Liver (tissue), 9 donors: ENCODE results near the gene TMEM178B. TPM values are rescaled to one million over a fixed set of nuclear protein-coding genes. Genes with fewer than 3 reads are reported as not detected.

Source experiments
- DNase-seq: peaks from one replicate; pipeline ENCODE4 v3.0.0-alpha.2; 2017; ENCODE audit warnings: low spot score
- H3K27ac ChIP-seq, 2 donors: one replicate each; pipeline ENCODE4 v1.7.0; 2013; ENCODE audit warnings: inconsistent platforms in 2 of 2, low read length in 2 of 2, control low read depth in 1 of 2, low read depth in 1 of 2, mild to moderate bottlenecking in 1 of 2
- H3K27me3 ChIP-seq, 4 donors: one replicate each; pipeline versions ENCODE4 v1.6.1 to v1.7.0; 2013; ENCODE audit warnings: low read length in 3 of 4, inconsistent platforms in 1 of 4, mild to moderate bottlenecking in 1 of 4, moderate library complexity in 1 of 4; ENCODE audit not compliant: control insufficient read depth in 4 of 4, insufficient read depth in 4 of 4
- H3K36me3 ChIP-seq, 4 donors: one replicate each; pipeline versions ENCODE4 v1.6.1 to v1.7.0; 2013; ENCODE audit warnings: low read length in 3 of 4, mild to moderate bottlenecking in 3 of 4, low read depth in 1 of 4, moderate library complexity in 1 of 4; ENCODE audit not compliant: control insufficient read depth in 4 of 4, insufficient read depth in 3 of 4
- H3K4me1 ChIP-seq, 4 donors: one replicate each; pipeline versions ENCODE4 v1.6.1 to v1.7.0; 2013; ENCODE audit warnings: low read length in 3 of 4, mild to moderate bottlenecking in 3 of 4, moderate library complexity in 1 of 4; ENCODE audit not compliant: control insufficient read depth in 4 of 4, insufficient read depth in 4 of 4
- H3K4me3 ChIP-seq, 3 donors: one replicate each; pipeline versions ENCODE4 v1.6.1 to v1.7.0; 2013; ENCODE audit warnings: low read length in 3 of 3, control low read depth in 1 of 3, low read depth in 1 of 3, mild to moderate bottlenecking in 1 of 3
- H3K9ac ChIP-seq, 2 donors: one replicate each; pipeline ENCODE4 v1.7.0; 2013; ENCODE audit warnings: low read length in 2 of 2, mild to moderate bottlenecking in 2 of 2, moderate library complexity in 2 of 2, control low read depth in 1 of 2, low read depth in 1 of 2
- H3K9me3 ChIP-seq, 4 donors: one replicate each; pipeline versions ENCODE4 v1.6.1 to v1.7.0; 2013; ENCODE audit warnings: low read length in 3 of 4; ENCODE audit not compliant: control insufficient read depth in 4 of 4
- EGR1 ChIP-seq, 2 donors: IDR thresholded peaks; 2 replicates each; pipeline ENCODE4 v1.6.1; 2016 to 2018; ENCODE audit warnings: antibody characterized with exemption in 2 of 2, low read depth in 2 of 2
- FOXA2 ChIP-seq: IDR thresholded peaks from 2 replicates; pipeline ENCODE4 v1.6.1; 2016; ENCODE audit warnings: antibody characterized with exemption
- GABPA ChIP-seq, 2 donors: IDR thresholded peaks in 1 of 2; conservative IDR thresholded peaks in 1 of 2; 2 replicates each; pipeline ENCODE4 v1.6.1; 2016; ENCODE audit warnings: antibody characterized with exemption in 2 of 2, mild to moderate bottlenecking in 1 of 2, moderate library complexity in 1 of 2
- HNF4A ChIP-seq, 2 donors: conservative IDR thresholded peaks; 2 replicates each; pipeline ENCODE4 v1.6.1; 2016; ENCODE audit warnings: antibody characterized with exemption in 2 of 2, mild to moderate bottlenecking in 2 of 2
- HNF4G ChIP-seq: IDR thresholded peaks from 2 replicates; pipeline ENCODE4 v1.6.1; 2016; ENCODE audit warnings: antibody characterized with exemption
- NR2F2 ChIP-seq: IDR thresholded peaks from 2 replicates; pipeline ENCODE4 v1.6.1; 2016; ENCODE audit warnings: antibody characterized with exemption
- RAD21 ChIP-seq, 2 donors: IDR thresholded peaks; 2 replicates each; pipeline ENCODE4 v1.6.1; 2016; ENCODE audit warnings: antibody characterized with exemption in 2 of 2, mild to moderate bottlenecking in 2 of 2
- RXRA ChIP-seq, 2 donors: IDR thresholded peaks; 2 replicates each; pipeline ENCODE4 v1.6.1; 2017 to 2018; ENCODE audit warnings: antibody characterized with exemption in 2 of 2, mild to moderate bottlenecking in 1 of 2
- SP1 ChIP-seq: IDR thresholded peaks from 2 replicates; pipeline ENCODE4 v1.6.1; 2018; ENCODE audit warnings: antibody characterized with exemption, mild to moderate bottlenecking
- TAF1 ChIP-seq: conservative IDR thresholded peaks from 2 replicates; pipeline ENCODE4 v1.6.1; 2016; ENCODE audit warnings: antibody characterized with exemption, mild to moderate bottlenecking
- YY1 ChIP-seq: IDR thresholded peaks from 2 replicates; pipeline ENCODE4 v1.6.1; 2016; ENCODE audit warnings: antibody characterized with exemption, mild to moderate bottlenecking
- WGBS: extraction: QIAGEN DNeasy Blood & Tissue Kit; methylation state at CpG from one replicate; pipeline ENCODE4 v1.1.7; 2013; 5-methylcytosine and 5-hydroxymethylcytosine counted together
- polyA plus RNA-seq, 2 donors: library from polyadenylated mRNA; stranded (reverse) in 1 of 2; unstranded in 1 of 2; fragments of 200-250 nt in 1 of 2; fragments of >200 nt in 1 of 2; fragmentation: Nextera tagmentation in 1 of 2; extraction: Ambion mirVana in 1 of 2; gene quantifications; one replicate each; pipeline versions ENCODE4 v1.2.1 to v1.2.3, GENCODE V29; 2013 to 2015
- total RNA-seq, 2 donors: library from RNA; depleted of rRNA; stranded (reverse); fragments of >200 nt; gene quantifications; one replicate each; pipeline ENCODE4 v1.2.3, GENCODE V29; 2014
- TF ChIP-seq, protein P1 (sequence below): IDR thresholded peaks from 2 replicates; pipeline ENCODE4 v1.6.1; 2016; ENCODE audit warnings: antibody characterized with exemption
- TF ChIP-seq, protein P2 (sequence below): fragments of 150-350 bp; IDR thresholded peaks from 2 replicates; pipeline ENCODE4 v1.5.1; 2017; ENCODE audit warnings: improper control_type of control experiment, low read depth, low read length; ENCODE audit not compliant: missing input control
- TF ChIP-seq, protein P3 (sequence below): IDR thresholded peaks from 2 replicates; pipeline ENCODE4 v1.6.1; 2016; ENCODE audit warnings: antibody characterized with exemption
- TF ChIP-seq, protein P4 (sequence below): IDR thresholded peaks from 2 replicates; pipeline ENCODE4 v1.6.1; 2016; ENCODE audit warnings: antibody characterized with exemption, mild to moderate bottlenecking
- TF ChIP-seq, protein P5 (sequence below): IDR thresholded peaks from 2 replicates; pipeline ENCODE4 v1.6.1; 2016; ENCODE audit warnings: antibody characterized with exemption
- donor health status: healthy.
- donor health status: healthy.
- donor health status: healthy.
- donor health status: healthy.
- donor health status: healthy.

The TMEM178B gene
- total and polyA plus RNA-seq, 4 donors: under 0.01 to 0.02 (median under 0.01) TPM; not detected in 1

DNA sequence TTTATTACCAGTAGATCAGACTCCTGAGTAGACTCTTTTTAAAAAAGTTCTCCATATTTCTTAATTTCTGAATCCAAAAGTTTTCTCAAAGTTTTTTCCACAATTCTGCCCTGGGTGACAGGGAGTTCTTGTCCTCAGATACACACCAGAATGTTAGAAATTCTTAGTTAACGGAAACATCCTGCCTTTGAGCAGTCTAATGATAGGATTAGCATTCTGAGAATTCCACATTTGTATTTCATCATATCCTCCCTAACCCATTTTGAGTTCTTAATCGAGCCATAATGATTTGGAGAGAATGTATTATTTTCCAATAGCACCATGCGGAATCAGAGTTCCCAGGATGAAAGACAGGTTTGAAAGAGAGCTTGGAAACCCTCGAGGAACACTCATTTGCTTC is 30.2 kb upstream of the TMEM178B start:
- DNase-seq: no peak
- 82% methylated on average over 4 of the region's 4 CpGs for WGBS
- Histone ChIP-seq H3K36me3 (no peaks in the 10 kb centered on the region), H3K9me3 (no peaks in the 10 kb centered on the region), H3K9ac (no peak overlapping the region), H3K27ac (no peak overlapping the region), H3K4me3 (no peak overlapping the region), H3K4me1 (peaks cover 0 to 8% (median 3%) of the 10 kb centered on the region in 4 donors), H3K27me3 (no peaks in the 10 kb centered on the region)
- TF ChIP-seq RXRA (IDR thresholded peaks at IDR 0.05) (no peak), YY1 (no peak), GABPA (IDR thresholded peaks at IDR 0.05 in 1 of 2, conservative IDR thresholded peaks at IDR 0.05 in 1 of 2) (no peak), EGR1 (IDR thresholded peaks at IDR 0.05; ENCODE audit: low read depth in 2 of 2) (no peak)
- TF ChIP-seq, protein P1, sequence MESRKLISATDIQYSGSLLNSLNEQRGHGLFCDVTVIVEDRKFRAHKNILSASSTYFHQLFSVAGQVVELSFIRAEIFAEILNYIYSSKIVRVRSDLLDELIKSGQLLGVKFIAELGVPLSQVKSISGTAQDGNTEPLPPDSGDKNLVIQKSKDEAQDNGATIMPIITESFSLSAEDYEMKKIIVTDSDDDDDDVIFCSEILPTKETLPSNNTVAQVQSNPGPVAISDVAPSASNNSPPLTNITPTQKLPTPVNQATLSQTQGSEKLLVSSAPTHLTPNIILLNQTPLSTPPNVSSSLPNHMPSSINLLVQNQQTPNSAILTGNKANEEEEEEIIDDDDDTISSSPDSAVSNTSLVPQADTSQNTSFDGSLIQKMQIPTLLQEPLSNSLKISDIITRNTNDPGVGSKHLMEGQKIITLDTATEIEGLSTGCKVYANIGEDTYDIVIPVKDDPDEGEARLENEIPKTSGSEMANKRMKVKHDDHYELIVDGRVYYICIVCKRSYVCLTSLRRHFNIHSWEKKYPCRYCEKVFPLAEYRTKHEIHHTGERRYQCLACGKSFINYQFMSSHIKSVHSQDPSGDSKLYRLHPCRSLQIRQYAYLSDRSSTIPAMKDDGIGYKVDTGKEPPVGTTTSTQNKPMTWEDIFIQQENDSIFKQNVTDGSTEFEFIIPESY: no peak
- TF ChIP-seq, protein P2, sequence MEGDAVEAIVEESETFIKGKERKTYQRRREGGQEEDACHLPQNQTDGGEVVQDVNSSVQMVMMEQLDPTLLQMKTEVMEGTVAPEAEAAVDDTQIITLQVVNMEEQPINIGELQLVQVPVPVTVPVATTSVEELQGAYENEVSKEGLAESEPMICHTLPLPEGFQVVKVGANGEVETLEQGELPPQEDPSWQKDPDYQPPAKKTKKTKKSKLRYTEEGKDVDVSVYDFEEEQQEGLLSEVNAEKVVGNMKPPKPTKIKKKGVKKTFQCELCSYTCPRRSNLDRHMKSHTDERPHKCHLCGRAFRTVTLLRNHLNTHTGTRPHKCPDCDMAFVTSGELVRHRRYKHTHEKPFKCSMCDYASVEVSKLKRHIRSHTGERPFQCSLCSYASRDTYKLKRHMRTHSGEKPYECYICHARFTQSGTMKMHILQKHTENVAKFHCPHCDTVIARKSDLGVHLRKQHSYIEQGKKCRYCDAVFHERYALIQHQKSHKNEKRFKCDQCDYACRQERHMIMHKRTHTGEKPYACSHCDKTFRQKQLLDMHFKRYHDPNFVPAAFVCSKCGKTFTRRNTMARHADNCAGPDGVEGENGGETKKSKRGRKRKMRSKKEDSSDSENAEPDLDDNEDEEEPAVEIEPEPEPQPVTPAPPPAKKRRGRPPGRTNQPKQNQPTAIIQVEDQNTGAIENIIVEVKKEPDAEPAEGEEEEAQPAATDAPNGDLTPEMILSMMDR: no peak

DNA sequence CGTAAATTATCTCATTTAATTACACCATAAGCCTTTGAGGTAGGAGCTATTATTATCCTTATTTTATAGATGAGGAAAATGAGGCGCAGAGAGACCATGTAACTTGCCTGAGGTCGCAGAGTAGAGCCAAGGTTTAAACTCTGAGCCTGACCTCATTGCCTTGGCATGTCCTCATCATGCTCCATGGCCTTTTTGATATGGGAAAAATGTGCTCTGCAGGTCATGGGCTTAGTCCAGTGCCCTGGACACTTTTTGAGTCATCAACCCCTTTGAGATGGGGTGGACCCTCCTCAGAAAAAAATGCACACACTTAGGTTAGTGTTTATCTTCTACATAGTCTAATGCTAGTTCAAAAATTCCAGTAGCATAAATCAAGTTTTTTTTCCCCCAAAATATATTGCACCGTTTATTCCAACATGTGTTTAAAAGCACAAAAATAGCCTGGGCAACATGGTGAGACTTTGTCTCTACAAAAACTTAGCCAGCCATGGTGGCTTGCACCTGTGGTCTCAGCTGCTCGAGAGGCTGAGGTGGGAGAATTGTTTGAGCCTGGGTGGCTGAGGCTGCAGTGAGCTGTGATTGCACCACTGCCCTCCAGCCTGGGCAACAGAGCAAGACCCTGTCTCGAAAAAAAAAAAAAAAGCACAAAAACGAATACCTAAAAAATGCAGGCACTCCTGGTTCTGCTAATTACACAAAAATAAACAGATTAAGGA is 28.6 kb upstream of the TMEM178B start:
- Histone ChIP-seq H3K4me1 (peaks cover 0 to 8% (median 3%) of the 10 kb centered on the region in 4 donors), H3K36me3 (no peaks in the 10 kb centered on the region), H3K27me3 (no peaks in the 10 kb centered on the region), H3K9ac (no peak overlapping the region), H3K27ac (no peak overlapping the region), H3K9me3 (no peaks in the 10 kb centered on the region), H3K4me3 (no peak overlapping the region)
- TF ChIP-seq, protein P2: no peak
- TF ChIP-seq GABPA (IDR thresholded peaks at IDR 0.05 in 1 of 2, conservative IDR thresholded peaks at IDR 0.05 in 1 of 2) (no peak), YY1 (no peak), NR2F2 (no peak), HNF4G (no peak), EGR1 (IDR thresholded peaks at IDR 0.05; ENCODE audit: low read depth in 2 of 2) (no peak), RXRA (IDR thresholded peaks at IDR 0.05) (no peak), SP1 (no peak), TAF1 (no peak), RAD21 (IDR thresholded peaks at IDR 0.05) (no peak), HNF4A (conservative IDR thresholded peaks at IDR 0.05) (no peak), FOXA2 (no peak)
- TF ChIP-seq, protein P1: no peak
- TF ChIP-seq, protein P3, sequence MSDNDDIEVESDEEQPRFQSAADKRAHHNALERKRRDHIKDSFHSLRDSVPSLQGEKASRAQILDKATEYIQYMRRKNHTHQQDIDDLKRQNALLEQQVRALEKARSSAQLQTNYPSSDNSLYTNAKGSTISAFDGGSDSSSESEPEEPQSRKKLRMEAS: no peak
- TF ChIP-seq, protein P4, sequence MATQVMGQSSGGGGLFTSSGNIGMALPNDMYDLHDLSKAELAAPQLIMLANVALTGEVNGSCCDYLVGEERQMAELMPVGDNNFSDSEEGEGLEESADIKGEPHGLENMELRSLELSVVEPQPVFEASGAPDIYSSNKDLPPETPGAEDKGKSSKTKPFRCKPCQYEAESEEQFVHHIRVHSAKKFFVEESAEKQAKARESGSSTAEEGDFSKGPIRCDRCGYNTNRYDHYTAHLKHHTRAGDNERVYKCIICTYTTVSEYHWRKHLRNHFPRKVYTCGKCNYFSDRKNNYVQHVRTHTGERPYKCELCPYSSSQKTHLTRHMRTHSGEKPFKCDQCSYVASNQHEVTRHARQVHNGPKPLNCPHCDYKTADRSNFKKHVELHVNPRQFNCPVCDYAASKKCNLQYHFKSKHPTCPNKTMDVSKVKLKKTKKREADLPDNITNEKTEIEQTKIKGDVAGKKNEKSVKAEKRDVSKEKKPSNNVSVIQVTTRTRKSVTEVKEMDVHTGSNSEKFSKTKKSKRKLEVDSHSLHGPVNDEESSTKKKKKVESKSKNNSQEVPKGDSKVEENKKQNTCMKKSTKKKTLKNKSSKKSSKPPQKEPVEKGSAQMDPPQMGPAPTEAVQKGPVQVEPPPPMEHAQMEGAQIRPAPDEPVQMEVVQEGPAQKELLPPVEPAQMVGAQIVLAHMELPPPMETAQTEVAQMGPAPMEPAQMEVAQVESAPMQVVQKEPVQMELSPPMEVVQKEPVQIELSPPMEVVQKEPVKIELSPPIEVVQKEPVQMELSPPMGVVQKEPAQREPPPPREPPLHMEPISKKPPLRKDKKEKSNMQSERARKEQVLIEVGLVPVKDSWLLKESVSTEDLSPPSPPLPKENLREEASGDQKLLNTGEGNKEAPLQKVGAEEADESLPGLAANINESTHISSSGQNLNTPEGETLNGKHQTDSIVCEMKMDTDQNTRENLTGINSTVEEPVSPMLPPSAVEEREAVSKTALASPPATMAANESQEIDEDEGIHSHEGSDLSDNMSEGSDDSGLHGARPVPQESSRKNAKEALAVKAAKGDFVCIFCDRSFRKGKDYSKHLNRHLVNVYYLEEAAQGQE: no peak
- TF ChIP-seq, protein P5, sequence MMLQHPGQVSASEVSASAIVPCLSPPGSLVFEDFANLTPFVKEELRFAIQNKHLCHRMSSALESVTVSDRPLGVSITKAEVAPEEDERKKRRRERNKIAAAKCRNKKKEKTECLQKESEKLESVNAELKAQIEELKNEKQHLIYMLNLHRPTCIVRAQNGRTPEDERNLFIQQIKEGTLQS: no peak
- WGBS: 58% methylated on average over 7 of the region's 7 CpGs
- DNase-seq: no peak
